Endodermal cell (in vitro differentiated cells): ENCODE measurements around the gene TIMM44. TPM values are rescaled to one million over a fixed set of nuclear protein-coding genes. Genes with fewer than 3 reads are reported as not detected.

Experiments used
- DNase-seq: peaks from one replicate; pipeline ENCODE4 v3.0.0-alpha.2; 2017
- H3K27ac ChIP-seq: 2 replicates; pipeline ENCODE4 v1.5.1; 2013; ENCODE audit warnings: mild to moderate bottlenecking, low read depth, low read length, moderate library complexity
- H3K27me3 ChIP-seq: 2 replicates; pipeline ENCODE4 v1.6.1; 2013; ENCODE audit warnings: mild to moderate bottlenecking, low read length, moderate library complexity; ENCODE audit not compliant: insufficient read depth, control insufficient read depth, poor library complexity, severe bottlenecking
- H3K36me3 ChIP-seq: 2 replicates; pipeline ENCODE4 v1.7.0; 2013; ENCODE audit warnings: mild to moderate bottlenecking, low read length, moderate library complexity; ENCODE audit not compliant: control insufficient read depth, insufficient read depth
- H3K4me1 ChIP-seq: one replicate; pipeline ENCODE4 v1.7.0; 2013; ENCODE audit warnings: low read length; ENCODE audit not compliant: control insufficient read depth, insufficient read depth
- H3K4me3 ChIP-seq: 2 replicates; pipeline ENCODE4 v1.5.1; 2013; ENCODE audit warnings: mild to moderate bottlenecking, low read length, moderate library complexity
- H3K9ac ChIP-seq: 2 replicates; pipeline ENCODE4 v1.6.1; 2013; ENCODE audit warnings: mild to moderate bottlenecking, low read length, moderate library complexity; ENCODE audit not compliant: poor library complexity, severe bottlenecking; ENCODE audit errors: extremely low read depth
- H3K9me3 ChIP-seq: 2 replicates; pipeline ENCODE4 v1.6.1; 2013; ENCODE audit warnings: mild to moderate bottlenecking, low read length, moderate library complexity; ENCODE audit not compliant: control insufficient read depth
- H3K27ac Mint-ChIP-seq: 2 replicates; pipeline ENCODE4 v1.8.0; 2020; ENCODE audit warnings: mixed read lengths
- H3K27me3 Mint-ChIP-seq: 2 replicates; pipeline ENCODE4 v1.8.0; 2021; ENCODE audit warnings: mild to moderate bottlenecking, mixed read lengths; ENCODE audit not compliant: insufficient read depth
- H3K36me3 Mint-ChIP-seq: 2 replicates; pipeline ENCODE4 v1.8.0; 2020; ENCODE audit warnings: low read depth, mixed read lengths
- H3K4me1 Mint-ChIP-seq: 2 replicates; pipeline ENCODE4 v1.8.0; 2020; ENCODE audit warnings: mixed read lengths
- H3K4me3 Mint-ChIP-seq: 2 replicates; pipeline ENCODE4 v1.8.0; 2020; ENCODE audit warnings: mild to moderate bottlenecking, moderate library complexity, mixed read lengths
- H3K9me3 Mint-ChIP-seq: 2 replicates; pipeline ENCODE4 v1.8.0; 2020; ENCODE audit warnings: mild to moderate bottlenecking, mixed read lengths
- CTCF ChIP-seq: fragments of 200-600 bp; sonication (generic); conservative IDR thresholded peaks from 2 replicates; pipeline ENCODE4 v1.5.0; 2021; ENCODE audit warnings: antibody characterized with exemption, mild to moderate bottlenecking
- WGBS, 2 experiments: methylation state at CpG; one replicate each; pipeline versions ENCODE4 v1.1.5 to v1.1.7; 2013; ENCODE audit warnings: missing lambda C conversion rate in 2 of 2, mixed read lengths in 1 of 2; ENCODE audit not compliant: insufficient coverage in 1 of 2, insufficient read length in 1 of 2; 5-methylcytosine and 5-hydroxymethylcytosine counted together
- total RNA-seq, 2 donors: library from RNA; stranded (reverse); fragmentation: NEBNext Ultra II Directional in 1 of 2; extraction: Animal tissue kit (Norgen Biotek cat#: 25700) in 1 of 2; gene quantifications; 2 replicates in 1 of 2; 3 replicates in 1 of 2; pipeline ENCODE4 v1.2.1, GENCODE V29; 2021

Gene TIMM44
- total RNA-seq, 2 donors from 2014 or later = 78.1 to 80.0 TPM

- H3K27me3 Mint-ChIP-seq = peaks cover 14% of the 10 kb centered on the region
- Histone ChIP-seq H3K27ac (no peak overlapping the region), H3K36me3 (peaks cover 14% of the 10 kb centered on the region), H3K9ac (no peak overlapping the region), H3K27me3 (peaks cover 13% of the 10 kb centered on the region), H3K4me3 (no peak overlapping the region), H3K4me1 (peaks cover 5% of the 10 kb centered on the region), H3K9me3 (no peaks in the 10 kb centered on the region)
- no peak overlapping the region for H3K27ac Mint-ChIP-seq
- no peak overlapping the region for H3K4me3 Mint-ChIP-seq
- 83 to 95% methylated on average over 1 to 8 of the region's 8 CpGs for WGBS, 2 experiments
- peaks cover 11% of the 10 kb centered on the region for H3K4me1 Mint-ChIP-seq
- no peak for TF ChIP-seq CTCF
- peaks cover 11% of the 10 kb centered on the region for H3K36me3 Mint-ChIP-seq
- no peak for DNase-seq
- no peaks in the 10 kb centered on the region for H3K9me3 Mint-ChIP-seq
Measured at GRCh38 chr19:7922836-7923195, 20.6 kb downstream of the TIMM44 start.

DNA sequence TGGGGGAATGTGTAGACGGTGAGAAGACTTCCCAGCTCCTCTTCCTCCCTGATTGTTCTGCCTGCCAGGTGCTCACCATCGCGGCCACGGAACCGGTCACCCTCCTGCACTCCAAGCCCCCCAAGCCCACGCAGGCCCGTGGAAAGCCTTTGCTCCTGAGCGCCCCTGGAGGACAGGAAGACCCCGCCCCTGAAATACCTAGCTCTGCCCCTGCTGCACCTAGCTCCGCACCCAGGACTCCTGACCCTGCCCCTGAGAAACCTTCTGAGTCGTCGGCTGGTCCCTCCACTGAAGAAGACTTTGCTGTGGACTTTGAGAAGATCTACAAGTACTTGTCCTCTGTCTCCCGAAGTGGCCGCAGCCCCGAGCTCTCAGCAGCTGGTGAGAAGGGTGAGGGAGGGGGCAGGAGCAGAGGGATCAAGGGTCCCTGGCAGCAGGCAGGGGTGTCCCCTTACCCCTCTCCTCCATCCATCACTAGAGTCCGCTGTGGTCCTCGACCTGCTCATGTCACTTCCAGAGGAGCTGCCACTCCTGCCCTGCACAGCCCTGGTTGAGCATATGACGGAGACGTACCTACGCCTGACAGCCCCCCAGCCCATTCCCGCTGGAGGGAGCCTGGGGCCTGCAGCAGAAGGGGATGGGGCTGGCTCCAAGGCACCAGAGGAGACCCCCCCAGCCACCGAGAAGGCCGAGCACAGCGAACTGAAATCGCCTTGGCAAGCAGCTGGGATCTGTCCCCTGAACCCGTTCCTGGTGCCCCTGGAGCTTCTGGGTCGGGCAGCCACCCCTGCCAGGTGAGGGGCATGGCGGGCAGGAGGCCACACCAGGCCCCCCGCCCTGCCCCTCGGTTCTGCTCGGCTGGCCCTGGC is 21.3 kb downstream of the TIMM44 start:
- peaks cover 11% of the 10 kb centered on the region for H3K36me3 Mint-ChIP-seq
- no peak overlapping the region for H3K27ac Mint-ChIP-seq
- H3K9me3 ChIP-seq = no peaks in the 10 kb centered on the region
- DNase-seq = no peak
- H3K36me3 ChIP-seq = peaks cover 14% of the 10 kb centered on the region
- 92 to 97% methylated on average over 15 to 31 of the region's 31 CpGs for WGBS, 2 experiments
- no peak overlapping the region for H3K4me3 ChIP-seq
- no peak overlapping the region for H3K9ac ChIP-seq
- no peak overlapping the region for H3K27ac ChIP-seq
- peaks cover 5% of the 10 kb centered on the region for H3K4me1 ChIP-seq
- H3K4me3 Mint-ChIP-seq = no peak overlapping the region
- peaks cover 18% of the 10 kb centered on the region for H3K27me3 ChIP-seq
- peak; percentile 14 for TF ChIP-seq CTCF
- H3K4me1 Mint-ChIP-seq = peaks cover 11% of the 10 kb centered on the region
- no peaks in the 10 kb centered on the region for H3K9me3 Mint-ChIP-seq
- peaks cover 19% of the 10 kb centered on the region for H3K27me3 Mint-ChIP-seq

DNA sequence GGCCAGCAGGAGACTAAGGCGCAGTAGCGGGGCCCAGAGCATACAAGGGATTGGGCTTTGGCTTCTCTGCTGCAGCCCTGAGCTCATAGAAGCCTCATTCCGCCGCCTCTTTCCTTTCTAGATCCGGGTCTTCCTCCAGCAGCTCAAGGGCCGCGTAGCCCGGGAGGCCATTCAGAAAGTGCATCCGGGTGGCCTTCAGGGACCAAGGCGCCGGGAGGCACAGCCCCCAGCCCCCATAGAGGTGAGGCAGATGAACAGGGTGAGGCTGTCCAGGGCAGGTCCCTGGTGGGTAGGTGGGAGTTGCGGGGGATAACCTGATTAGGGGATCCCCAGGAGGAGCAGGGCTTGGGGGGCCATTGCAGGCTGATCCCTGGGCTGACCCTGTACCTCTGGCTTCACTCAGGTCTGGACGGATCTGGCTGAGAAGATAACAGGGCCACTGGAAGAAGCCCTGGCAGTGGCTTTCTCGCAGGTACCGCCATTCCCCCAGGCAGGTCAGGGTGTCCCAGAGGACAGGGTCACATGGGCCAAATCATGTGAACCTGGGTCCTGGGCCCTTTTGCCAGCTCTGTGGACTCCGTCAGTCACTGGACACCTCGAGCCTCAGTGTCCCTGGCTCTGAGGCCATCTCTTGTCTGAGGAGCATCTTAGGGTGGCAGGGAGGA is 22.0 kb downstream of the TIMM44 start:
- TF ChIP-seq CTCF = no peak
- Histone ChIP-seq H3K27ac (peak overlapping the region; percentile 63), H3K4me1 (peaks cover 5% of the 10 kb centered on the region), H3K9ac (no peak overlapping the region), H3K9me3 (no peaks in the 10 kb centered on the region), H3K4me3 (peak overlapping the region; percentile 66), H3K36me3 (peaks cover 14% of the 10 kb centered on the region), H3K27me3 (peaks cover 24% of the 10 kb centered on the region)
- WGBS, 2 experiments = 86 to 93% methylated on average over 12 to 17 of the region's 17 CpGs
- peak overlapping the region; percentile 64 for H3K27ac Mint-ChIP-seq
- no peak for DNase-seq
- H3K4me3 Mint-ChIP-seq = peak overlapping the region; percentile 67
- peaks cover 26% of the 10 kb centered on the region for H3K27me3 Mint-ChIP-seq
- H3K36me3 Mint-ChIP-seq = peaks cover 11% of the 10 kb centered on the region
- no peaks in the 10 kb centered on the region for H3K9me3 Mint-ChIP-seq
- peaks cover 9% of the 10 kb centered on the region for H3K4me1 Mint-ChIP-seq
